ENCODE data around the gene SPTLC2.
A peak's percentile ranks its signal among the peaks of the same experiment; 100 is the strongest.
"Not testable (repeated sequence)": the region's sequence is repeated elsewhere in the genome, so short reads cannot be mapped to it uniquely, and the experiment has no call there.

The SPTLC2 gene

GRCh38 chr14:77547512-77548180, 68.8 kb downstream of the SPTLC2 start:
- DNase-seq: no peak

GRCh38 chr14:77545171-77545570, 71.3 kb downstream of the SPTLC2 start:
- DNase-seq: not testable (repeated sequence)

GRCh38 chr14:77544571-77544970, 71.9 kb downstream of the SPTLC2 start:
- DNase-seq: no peak

GRCh38 chr14:77543637-77544334, 72.7 kb downstream of the SPTLC2 start:
- no peak for DNase-seq

GRCh38 chr14:77543240-77543551, 73.2 kb downstream of the SPTLC2 start:
- DNase-seq: no peak

DNA sequence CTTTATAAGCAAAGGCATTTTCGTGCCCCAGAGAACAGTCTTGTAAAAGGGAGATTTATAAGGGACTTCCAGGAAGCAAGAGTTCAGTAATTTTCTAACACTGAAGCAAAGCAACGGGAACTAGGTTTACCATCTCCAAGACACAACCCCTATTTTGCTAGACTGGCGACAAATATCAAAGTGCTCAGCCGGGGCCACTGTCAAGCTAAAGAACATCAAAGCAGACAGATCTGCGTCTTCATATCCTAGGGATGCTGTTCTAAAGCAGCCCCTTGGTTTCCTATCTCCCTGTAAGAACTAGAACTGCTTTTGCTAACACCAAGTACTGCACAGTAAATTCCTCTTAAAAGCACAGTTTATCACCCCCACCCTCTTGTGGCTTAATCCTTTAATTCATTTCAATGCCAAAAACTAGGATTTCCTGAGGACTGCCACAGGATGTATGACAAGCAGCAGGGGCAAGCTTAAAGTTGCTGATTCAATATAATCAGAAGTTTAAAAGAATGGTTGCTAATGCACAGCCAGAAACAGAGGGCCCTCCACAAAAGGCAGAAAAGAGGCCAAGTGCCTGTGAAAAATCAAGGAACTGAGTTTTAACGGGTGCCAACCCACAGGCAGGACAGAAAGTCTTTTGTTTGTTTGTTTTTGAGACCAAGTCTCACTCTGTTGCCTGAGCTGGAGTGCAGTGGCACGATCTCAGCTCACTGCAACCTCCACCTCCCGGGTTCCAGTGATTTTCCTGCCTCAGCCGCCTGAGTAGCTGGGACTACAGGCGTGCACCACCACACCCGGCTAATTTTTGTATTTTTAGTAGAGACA, 73.8 kb downstream of the SPTLC2 start:
- peak; percentile 21 to 47 for DNase-seq

GRCh38 chr14:77541905-77542304, 74.5 kb downstream of the SPTLC2 start:
- DNase-seq: no peak

DNA sequence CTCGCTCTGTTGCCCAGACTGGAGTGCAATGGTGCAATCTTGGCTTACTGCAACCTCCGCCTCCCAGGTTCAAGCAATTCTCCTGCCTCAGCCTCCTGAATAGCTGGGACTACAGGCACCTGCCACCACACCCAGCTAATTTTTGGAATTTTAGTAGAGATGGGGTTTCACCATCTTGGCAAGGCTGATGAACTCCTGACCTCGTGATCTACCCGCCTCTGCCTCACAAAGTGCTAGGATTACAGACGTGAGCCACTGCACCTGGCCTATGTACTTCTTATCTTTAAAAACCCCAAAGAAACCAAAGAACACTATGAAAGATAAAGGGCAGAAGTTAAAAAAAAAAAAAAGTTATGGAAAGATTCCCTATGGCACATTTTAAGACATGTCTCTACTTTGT, 79.5 kb downstream of the SPTLC2 start:
- DNase-seq: not testable (repeated sequence)

GRCh38 chr14:77531071-77531470, 85.4 kb downstream of the SPTLC2 start:
- no peak for DNase-seq

- DNase-seq: no peak
Observed at GRCh38 chr14:77529963-77530362, 86.5 kb downstream of the SPTLC2 start.

DNA sequence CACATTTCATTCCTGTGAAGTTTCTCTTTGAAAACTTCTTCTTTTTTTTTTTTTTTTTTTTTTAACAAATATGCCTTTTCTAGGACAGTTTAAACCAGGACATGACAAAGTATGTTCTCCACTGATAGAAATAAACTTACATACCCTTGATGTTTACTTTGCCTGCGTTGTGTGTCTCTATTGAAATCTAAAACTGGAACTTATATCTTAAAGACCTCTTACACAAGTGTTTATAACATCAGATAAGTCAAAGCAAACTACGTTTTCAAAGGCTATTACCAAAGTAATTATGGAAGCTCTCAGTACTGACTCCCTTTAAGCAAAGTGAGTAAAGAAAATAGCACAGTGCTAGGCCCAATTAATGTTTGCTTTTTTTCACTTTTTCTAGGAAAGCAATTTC, 87.2 kb downstream of the SPTLC2 start:
- no peak for DNase-seq

DNA sequence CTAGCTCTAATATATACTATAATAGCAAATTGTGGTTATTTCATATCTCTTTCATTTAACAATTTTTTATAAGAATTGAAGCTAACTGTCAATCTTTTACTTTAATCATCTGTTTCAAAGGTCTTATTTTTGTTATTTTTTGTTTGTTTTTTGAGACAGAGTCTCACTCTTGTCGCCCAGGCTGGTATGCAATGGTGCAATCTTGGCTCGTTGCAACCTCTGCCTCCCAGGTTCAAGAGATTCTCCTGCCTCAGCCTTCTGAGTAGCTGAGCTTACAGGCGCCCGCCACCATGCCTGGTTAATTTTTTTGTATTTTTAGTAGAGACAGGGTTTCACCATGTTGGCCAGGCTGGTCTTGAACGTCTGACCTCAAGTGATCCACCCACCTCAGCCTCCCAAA, 87.7 kb downstream of the SPTLC2 start:
- DNase-seq: not testable (repeated sequence)

GRCh38 chr14:77526266-77526665, 90.2 kb downstream of the SPTLC2 start:
- no peak for DNase-seq

GRCh38 chr14:77524536-77524935, 91.9 kb downstream of the SPTLC2 start:
- no peak for DNase-seq

- no peak for DNase-seq
Observed at GRCh38 chr14:77523109-77523508, 93.3 kb downstream of the SPTLC2 start.

- no peak for DNase-seq
Observed at GRCh38 chr14:77520555-77520954, 95.9 kb downstream of the SPTLC2 start.

DNA sequence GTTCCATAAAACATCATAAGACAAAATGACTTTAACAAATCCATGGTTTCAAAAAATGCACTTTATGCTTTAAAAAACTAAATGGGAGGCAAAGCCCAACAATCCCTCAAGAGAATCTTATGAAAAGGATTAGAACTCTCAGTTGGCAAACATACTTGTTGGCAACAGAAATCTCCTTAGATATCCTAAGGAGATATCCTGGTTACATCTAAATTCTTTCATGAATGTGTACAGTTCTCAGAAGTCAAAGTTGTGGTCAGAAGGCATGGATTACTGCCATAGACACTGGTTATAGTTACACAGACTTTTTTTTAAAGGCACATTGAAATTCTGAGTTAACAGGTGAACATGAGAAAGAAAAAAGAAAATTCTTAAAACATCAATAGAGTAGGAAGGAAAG, 100.3 kb downstream of the SPTLC2 start:
- DNase-seq: no peak

DNA sequence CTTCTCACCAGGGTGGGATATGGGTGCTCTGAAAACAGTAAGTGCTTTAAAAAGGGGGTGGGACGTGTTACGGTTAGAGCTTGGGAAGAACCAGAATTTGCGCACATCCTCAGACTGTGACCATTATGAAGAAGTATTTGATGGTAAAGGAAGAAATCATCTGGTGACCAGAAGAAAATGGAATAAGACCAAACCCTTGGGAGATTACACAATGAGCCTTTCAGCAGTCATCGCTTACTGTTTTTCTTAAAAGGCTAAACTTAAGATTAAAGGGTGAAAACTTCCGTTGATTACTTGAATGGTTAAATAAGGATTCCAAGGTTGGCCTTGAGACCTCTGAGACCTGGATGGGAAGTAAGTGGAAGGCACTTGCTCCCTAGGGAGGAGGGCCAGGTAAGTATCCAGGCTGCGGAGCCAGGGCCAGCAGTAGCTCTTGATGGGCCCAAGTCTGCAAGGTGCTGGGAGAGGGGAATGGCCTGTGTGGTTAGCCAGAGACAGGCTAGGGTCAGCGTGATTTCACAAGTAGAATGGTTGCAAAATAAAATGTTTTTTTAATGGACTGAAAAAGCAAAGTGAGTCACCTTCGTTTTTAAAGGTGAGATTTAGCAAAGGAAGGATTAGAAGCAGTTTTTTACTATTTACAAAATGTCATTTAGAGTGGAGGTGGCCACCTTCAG, 104.8 kb downstream of the SPTLC2 start:
- DNase-seq: no peak

DNA sequence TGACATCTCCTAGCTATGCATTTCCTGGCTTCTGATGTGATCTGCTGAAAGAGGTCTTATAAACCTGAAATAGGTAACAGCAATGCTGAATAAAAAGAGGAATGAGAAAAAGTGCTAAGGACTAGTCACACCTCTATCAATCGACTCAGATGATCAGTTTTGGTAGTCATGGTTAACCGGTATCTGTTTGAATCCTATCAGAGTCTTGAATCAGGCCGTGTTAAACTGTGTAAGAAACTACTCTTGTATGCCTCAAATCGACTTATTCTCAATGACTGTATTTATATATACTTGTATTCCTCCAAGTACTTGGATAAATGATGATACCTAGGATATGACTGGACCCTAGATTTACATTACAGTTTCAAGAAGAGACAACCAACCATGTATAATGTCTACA, 107.1 kb downstream of the SPTLC2 start:
- DNase-seq: no peak

DNA sequence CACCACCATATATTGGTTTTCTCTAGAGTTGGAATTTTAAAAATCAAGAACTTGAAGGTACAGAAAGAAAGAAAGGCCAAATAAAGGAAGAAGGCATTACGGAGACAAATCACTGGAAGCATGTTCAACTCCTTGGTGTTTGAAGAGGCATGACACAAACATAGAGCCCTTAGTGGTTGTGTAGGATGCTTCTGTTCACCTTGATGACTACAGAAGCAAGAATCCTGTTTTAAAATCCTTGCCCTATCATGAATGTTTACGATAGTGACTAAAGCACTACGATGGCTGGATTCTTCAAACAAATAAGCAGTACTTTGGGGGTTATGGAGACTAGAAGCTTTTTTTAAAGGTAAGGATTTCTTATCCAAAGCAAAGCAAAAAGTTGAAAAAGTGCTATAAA, 107.6 kb downstream of the SPTLC2 start:
- no peak for DNase-seq

DNA sequence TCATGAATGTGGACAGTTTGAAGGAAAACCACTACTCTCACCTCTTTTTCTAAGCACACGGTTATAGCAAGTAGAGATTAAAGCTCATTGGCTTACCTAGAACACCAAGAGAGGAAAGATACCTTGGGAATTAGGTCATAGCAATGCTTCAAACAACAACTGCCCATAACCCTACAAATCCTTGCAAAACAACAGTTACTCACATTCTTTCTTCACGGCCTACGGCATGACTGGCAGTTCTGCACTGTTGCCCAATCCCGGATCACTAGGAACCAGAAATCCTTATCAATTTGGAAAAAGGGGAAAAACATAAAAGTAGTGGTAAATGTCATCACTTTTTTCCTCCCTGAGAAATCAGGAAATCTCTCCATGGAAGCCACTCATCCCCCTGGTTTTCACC, 108.2 kb downstream of the SPTLC2 start:
- no peak for DNase-seq

- DNase-seq: no peak
Observed at GRCh38 chr14:77507762-77508161, 108.7 kb downstream of the SPTLC2 start.

GRCh38 chr14:77505031-77505430, 111.4 kb downstream of the SPTLC2 start:
- DNase-seq: no peak
